Mesothelial cell of epicardium (in vitro differentiated cells): ENCODE data around the gene IGFLR1. TPM values are rescaled to one million over a fixed set of nuclear protein-coding genes. Genes with fewer than 3 reads are reported as not detected.

ENCODE experiments used
- DNase-seq, 2 experiments: peaks; one replicate each; pipeline ENCODE4 v3.0.0; 2021; ENCODE audit warnings: low spot score in 2 of 2; ENCODE audit not compliant: unreplicated experiment in 2 of 2
- H3K27ac Mint-ChIP-seq: 2 replicates; pipeline ENCODE4 v1.8.0; 2021; ENCODE audit warnings: mixed read lengths
- H3K27me3 Mint-ChIP-seq: 2 replicates; pipeline ENCODE4 v1.8.0; 2021; ENCODE audit warnings: low read depth, mixed read lengths
- H3K36me3 Mint-ChIP-seq: 2 replicates; pipeline ENCODE4 v1.8.0; 2021; ENCODE audit warnings: mixed read lengths
- H3K4me1 Mint-ChIP-seq: 2 replicates; pipeline ENCODE4 v1.8.0; 2021; ENCODE audit warnings: mixed read lengths
- H3K4me3 Mint-ChIP-seq: 2 replicates; pipeline ENCODE4 v1.8.0; 2021; ENCODE audit warnings: mild to moderate bottlenecking, moderate library complexity, mixed read lengths
- H3K9me3 Mint-ChIP-seq: 2 replicates; pipeline ENCODE4 v1.8.0; 2021; ENCODE audit warnings: mixed read lengths
- CTCF ChIP-seq: fragments of 200-600 bp; sonication (generic); IDR thresholded peaks from one replicate; pipeline ENCODE4 v1.5.0; 2021; ENCODE audit warnings: antibody characterized with exemption; ENCODE audit not compliant: unreplicated experiment
- total RNA-seq: library from RNA; stranded (reverse); gene quantifications from 3 replicates; pipeline ENCODE4 v1.2.1, GENCODE V29; 2021

IGFLR1 gene
- total RNA-seq, 1 donor from 2014 or later, result 3.2 TPM

GRCh38 chr19:35754370-35755130, 12.3 kb upstream of the IGFLR1 start:
- no peak for DNase-seq
- no peak for TF ChIP-seq CTCF
- Mint-ChIP-seq H3K4me1 (peaks cover 29% of the 10 kb centered on the region), H3K4me3 (no peak overlapping the region), H3K27ac (peak overlapping the region; percentile 39), H3K27me3 (peaks cover 9% of the 10 kb centered on the region), H3K36me3 (peaks cover 4% of the 10 kb centered on the region), H3K9me3 (no peaks in the 10 kb centered on the region)

GRCh38 chr19:35753634-35754369, 11.6 kb upstream of the IGFLR1 start:
- no peak for DNase-seq
- H3K9me3 Mint-ChIP-seq, result no peaks in the 10 kb centered on the region
- H3K36me3 Mint-ChIP-seq, result peaks cover 4% of the 10 kb centered on the region
- H3K4me1 Mint-ChIP-seq, result peaks cover 29% of the 10 kb centered on the region
- TF ChIP-seq CTCF, result no peak
- no peak overlapping the region for H3K27ac Mint-ChIP-seq
- H3K27me3 Mint-ChIP-seq, result peaks cover 9% of the 10 kb centered on the region
- no peak overlapping the region for H3K4me3 Mint-ChIP-seq

- TF ChIP-seq CTCF, result no peak
- Mint-ChIP-seq H3K36me3 (peaks cover 4% of the 10 kb centered on the region), H3K27me3 (peaks cover 9% of the 10 kb centered on the region), H3K27ac (no peak overlapping the region), H3K4me3 (no peak overlapping the region), H3K4me1 (peaks cover 37% of the 10 kb centered on the region), H3K9me3 (no peaks in the 10 kb centered on the region)
- DNase-seq, result no peak
Observed at GRCh38 chr19:35752746-35753350, 10.6 kb upstream of the IGFLR1 start.

GRCh38 chr19:35751839-35752745, 9.8 kb upstream of the IGFLR1 start:
- TF ChIP-seq CTCF, result no peak
- no peak overlapping the region for H3K27ac Mint-ChIP-seq
- no peak for DNase-seq
- H3K4me1 Mint-ChIP-seq, result peaks cover 36% of the 10 kb centered on the region
- peaks cover 4% of the 10 kb centered on the region for H3K36me3 Mint-ChIP-seq
- H3K4me3 Mint-ChIP-seq, result no peak overlapping the region
- peaks cover 9% of the 10 kb centered on the region for H3K27me3 Mint-ChIP-seq
- H3K9me3 Mint-ChIP-seq, result no peaks in the 10 kb centered on the region

- Mint-ChIP-seq H3K36me3 (peaks cover 4% of the 10 kb centered on the region), H3K27ac (peak overlapping the region; percentile 83), H3K4me3 (peak overlapping the region; percentile 57), H3K27me3 (peaks cover 3% of the 10 kb centered on the region), H3K4me1 (peaks cover 38% of the 10 kb centered on the region), H3K9me3 (no peaks in the 10 kb centered on the region)
- TF ChIP-seq CTCF, result no peak
- no peak for DNase-seq
Observed at GRCh38 chr19:35750167-35750566, 7.9 kb upstream of the IGFLR1 start.
